GM18861 (cell line): Measurements from ENCODE around the gene KCNAB3.
"Not testable (repeated sequence)": the region's sequence is repeated elsewhere in the genome, so short reads cannot be mapped to it uniquely, and the experiment has no call there.

Experiments used
- ATAC-seq: cut with Tn5 transposase; IDR thresholded peaks from one replicate; pipeline ENCODE4 v1.9.1; 2021; ENCODE audit not compliant: unreplicated experiment

The KCNAB3 gene

DNA sequence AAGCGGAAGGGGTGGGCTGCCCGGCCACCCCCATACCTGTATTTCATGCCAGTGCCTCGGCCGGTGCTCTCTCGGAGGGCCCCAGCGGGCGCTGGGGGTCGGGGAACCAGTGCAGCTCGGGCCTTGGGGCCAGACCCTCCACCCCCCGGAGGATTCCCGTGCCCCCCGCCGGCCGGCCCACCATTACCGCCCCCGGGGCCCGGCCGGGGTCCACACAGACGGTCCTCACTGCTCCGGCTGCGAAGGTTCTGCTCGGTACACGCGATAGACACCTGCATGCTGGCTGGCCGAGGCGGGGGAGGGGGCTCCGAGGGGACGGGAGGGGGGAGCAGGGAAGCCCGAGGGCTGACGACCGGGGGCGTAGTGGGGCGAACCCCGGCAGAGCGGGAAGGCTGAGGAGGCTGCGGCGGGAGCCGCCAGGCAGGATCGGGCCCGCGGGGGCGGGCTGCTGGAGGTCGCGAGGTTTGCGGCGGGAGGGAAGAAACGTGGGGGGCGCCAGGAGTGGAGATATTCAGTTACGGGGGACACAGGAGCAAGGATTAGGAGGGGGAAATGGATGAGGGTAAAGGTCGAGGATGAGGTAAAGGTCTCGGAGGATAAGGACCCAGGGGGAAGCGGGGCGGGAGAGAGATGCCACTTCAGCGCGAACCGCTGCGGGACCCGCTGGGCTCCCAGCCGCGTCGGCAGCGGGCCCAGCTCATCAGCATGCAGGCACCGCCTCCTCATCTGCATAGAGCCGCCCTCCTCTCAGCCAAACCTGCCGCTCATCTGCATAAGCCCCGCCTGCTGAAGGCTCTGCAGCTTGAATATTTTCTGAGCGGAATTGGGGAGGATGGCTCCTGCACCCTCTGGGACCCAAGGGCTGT lies at the start of gene KCNAB3:
TSS of gene KCNAB3 (minus strand) at position 699 of the 866 bp plus-strand sequence. CDS start at position 278, 421 bp downstream.
- ATAC-seq = no peak

DNA sequence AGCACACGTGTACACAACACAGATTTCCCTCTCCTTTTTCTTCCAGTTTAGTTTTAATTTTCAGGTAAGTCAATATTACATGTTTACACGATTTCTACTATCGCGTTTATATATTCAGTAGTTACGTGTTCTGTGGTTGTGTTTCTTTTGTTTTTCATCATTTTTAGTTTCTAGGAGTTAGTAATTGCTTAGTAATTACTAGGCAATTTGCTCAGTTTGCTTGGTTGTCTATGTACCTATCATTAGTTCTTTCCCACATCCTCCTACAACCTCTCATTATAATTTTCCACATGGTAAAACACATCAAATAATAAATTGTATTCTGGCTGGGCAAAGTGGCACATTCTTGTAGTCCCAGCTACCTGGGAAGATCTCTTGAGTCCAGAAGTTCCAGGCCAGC lies 48.1 kb upstream of the KCNAB3 start:
- no peak for ATAC-seq

DNA sequence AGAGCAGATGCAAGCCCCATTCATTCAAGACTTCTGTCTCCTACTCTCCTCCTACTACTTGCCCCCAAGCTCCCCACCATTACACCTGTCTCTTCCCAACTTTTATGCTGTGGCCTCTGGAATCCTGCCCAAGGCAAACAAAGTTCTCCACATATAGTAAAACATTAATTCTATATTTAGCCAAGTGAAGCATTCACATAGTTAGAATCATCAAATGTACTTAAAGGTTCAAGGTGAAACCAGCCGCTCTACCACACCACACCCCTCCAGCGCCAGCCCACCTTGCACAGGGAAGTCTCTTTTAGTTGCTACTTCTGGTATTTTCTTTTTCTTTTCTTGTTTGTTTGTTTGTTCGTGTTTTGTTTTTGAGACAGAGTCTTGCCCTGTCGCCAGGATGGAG lies 47.4 kb upstream of the KCNAB3 start:
- ATAC-seq = no peak

DNA sequence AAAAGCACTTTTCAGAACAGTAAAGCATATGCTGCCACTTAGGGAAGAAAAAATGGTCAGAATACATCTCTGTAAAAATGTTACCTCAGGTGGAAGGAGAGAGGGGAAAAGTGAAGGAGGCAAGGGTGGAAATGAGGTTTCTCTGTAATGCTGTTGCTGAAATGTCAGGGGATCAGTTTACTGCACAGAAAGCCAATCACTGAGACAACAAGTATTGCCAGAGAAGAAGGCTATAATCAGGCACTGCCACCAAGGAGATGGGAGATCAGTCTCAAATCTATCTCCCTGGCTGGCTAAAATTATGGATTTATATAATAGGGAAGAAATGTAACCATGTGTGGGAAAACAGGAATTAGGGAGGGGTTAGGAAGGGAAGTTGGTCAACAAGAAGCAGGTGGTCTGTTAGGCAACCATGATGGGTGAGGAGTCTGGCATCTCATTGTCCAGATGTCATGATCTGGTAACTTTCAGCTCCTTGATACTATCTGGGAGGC lies 45.0 kb upstream of the KCNAB3 start:
- ATAC-seq = no peak

DNA sequence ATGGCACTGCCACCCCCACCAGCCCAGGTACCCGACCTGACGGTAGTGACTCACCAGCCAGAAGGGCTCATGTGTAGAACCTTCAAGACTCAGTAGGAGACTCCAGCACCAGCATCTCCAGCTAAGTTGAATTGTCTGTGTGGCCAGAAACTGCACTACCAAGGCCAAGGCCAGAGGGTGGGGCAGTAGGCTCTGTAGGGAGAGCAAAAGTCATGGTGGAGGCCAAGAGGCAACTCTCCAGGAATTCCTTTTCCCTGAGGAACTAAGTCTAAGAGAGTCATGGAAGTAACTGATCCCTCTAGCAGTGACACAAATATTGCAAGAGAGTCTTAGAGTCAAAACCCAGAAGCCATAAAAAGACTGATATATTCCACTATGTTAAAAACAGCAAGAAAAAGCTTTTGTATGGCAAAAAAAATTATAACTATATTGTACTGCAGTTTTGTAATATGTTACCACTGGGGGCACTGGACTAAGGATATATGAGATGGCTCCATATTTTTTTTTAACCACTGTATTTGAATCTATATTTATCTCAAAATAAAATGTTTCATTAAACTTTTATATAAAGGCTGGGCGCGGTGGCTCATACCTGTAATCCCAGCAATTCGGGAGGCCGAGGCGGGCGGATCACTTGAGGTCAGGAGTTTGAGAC lies 42.6 kb upstream of the KCNAB3 start:
- ATAC-seq = no peak

DNA sequence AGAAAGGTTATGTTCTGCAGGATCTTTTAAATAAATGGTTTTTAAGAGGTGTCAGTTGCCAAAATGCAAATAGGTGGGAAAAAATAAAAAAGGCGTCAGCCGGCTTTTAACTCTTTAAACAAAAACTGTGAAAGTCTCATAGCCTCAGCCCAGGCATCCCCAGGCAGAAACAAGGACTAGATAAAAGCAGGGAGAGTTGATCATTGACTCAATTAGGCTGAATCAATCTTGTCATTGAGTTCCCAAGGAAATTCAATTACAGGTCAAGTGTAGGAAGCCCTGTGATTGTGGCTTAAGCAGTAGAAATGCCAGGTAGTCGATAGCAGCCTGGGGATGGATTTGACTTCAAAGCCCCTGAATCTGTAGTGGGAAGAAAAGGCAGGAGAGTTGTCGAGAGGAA lies 42.0 kb upstream of the KCNAB3 start:
- ATAC-seq = no peak

DNA sequence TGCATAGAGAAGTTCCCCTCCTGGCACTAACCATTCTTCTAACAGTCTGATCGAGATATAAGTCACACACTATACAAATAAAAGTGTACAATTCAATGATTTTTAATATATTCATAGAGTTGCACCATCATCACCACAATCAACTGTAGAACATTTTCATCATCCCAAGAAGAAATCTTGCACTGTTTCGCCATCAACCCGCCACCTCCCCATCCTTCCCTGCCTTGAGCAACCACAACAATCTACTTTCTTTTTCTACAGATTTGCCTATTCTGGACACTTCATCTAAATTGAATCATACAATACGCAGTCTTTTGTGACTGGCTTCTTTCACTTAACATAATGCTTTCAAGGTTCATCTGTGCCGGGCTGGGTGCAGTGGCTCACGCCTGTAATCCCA lies 39.8 kb upstream of the KCNAB3 start:
- ATAC-seq = no peak

DNA sequence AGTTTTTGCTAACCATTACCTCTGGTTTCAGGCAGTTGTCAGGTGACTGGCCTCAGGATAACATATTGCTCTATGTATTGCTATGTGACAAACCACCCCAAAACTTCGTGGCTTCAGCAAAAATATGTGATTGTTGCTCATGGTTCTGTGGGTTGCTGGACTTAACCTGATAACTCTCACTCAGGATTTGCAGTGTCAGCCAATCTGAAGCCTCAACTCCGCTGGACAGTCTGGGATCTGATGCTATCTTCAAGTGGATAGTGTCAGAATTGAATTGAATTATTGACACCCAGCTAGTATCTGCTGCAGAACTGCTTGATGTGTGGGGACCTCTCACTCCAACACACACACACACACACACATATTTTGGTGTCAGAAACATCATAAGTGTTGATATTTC lies 38.1 kb upstream of the KCNAB3 start:
- ATAC-seq = no peak

DNA sequence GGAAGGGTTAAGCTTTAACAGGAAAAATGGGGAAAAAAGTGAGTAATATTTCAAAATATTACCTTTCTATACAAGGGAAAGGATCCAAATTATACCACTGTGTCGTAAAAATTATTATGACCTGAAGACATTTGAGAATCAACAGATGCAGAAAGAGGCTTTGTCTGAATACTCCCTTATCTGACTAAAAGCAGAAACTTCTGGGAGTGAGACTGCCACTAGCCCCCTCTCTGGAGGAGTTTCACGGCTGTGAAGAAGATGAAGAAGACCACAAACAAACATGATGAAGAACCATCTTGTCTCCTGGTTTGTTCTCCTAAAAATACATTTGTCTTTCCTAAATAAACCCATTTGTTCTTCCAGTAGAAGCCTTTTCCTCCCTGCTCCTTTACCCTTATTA lies 31.8 kb upstream of the KCNAB3 start:
- no peak for ATAC-seq

DNA sequence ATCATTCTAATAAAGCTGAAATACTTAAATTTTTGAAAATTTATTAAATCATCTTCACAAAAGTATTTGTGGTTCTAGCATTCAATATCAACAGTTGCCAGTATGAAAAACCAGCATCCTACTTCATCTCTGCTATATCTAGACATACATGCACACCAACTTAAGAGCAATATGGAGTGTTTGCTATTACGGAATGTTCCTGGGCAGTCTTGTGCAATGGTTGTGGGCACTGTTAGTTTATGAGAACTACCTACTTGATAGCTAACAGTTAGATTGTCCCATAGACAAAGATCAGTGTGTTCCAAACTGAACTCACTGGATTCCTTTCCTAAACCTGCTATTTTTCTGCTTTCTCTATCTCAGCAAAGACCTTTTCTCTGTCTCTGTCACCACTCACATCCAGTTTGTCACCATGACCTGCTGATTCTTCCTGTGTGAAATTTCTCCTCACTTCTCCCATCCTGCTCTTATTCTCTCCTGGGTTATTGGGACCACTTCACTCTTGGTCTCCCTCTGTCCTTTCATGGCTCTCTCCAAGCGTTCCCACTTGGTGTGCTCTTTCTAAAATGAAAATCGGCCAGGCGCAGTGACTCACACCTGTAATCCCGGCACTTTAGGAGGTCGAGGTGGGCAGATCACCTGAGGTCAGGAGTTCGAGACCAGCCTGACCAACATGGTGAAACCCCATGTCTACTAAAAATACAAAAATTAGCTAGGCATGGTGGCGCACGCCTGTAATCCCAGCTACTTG lies 30.0 kb upstream of the KCNAB3 start:
- no peak for ATAC-seq

DNA sequence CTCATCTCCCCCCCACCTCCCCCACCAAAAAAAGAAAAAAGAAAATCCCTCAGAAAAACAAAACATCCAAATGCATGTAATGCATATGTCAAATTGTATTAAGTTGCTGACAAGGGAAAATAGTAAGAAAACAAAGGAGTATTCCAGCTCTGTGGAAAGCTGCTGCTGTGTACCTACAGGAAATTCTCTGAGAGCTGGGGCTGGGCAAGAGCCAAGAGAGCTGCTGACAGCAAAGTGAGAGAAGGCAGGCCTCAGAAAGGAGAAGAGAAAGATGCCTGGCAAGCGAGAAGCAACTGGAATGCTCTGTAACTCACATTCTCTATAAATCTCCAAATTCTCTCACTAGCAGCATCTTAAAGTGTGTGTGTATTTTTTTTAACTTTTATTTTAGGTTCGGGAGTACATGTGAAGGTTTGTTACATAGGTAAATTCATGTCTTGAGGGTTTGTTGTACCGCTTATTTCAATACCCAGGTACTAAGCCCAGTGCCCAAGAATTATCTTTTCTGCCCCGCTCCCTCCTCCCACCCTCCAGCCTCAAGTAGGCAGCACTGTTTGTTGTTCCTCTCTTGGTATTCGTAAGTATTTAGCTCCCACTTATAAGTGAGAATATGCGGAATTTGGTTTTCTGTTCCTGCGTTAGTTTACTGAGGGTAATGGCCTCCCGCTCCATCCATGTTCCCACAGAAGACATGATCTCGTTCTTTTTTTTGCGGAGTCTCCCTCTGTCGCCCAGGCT lies 26.7 kb upstream of the KCNAB3 start:
- ATAC-seq = no peak

DNA sequence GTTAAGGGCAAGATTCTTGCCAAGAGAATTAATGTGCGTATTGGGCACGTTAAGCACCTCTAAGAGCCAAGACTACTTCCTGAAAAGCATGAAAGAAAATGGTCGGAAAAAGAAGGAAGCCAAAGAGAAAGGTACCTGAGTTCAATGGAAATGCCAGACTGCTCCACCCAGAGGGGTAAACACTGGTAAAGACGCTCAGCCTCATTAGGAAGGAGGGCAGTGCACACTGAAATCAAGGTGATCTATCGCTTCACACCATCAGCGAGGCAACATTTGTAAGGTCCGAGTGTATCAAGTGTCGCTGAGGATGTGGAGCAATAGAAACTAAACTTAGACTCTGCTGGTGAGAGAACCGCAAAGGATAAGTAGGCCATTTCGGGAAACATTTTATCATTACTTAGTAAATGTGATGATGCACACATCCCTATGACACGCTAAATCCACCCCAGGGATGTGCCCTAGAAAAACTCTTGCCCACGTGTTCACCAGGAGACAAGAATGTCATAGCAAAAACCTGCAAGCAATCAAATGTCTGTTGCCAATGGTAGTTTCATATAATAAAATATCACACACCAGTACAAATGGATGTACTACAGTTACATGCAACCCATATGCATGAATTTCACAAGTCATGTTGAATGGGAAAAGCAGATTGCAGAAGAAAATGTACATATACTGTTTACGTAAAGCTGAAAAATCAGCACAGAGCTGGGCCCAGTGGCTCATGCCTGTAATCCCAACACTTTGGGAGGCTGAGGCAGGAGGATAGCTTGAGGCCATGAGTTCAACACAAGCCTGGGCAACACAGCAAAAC lies 26.0 kb upstream of the KCNAB3 start:
- no peak for ATAC-seq

DNA sequence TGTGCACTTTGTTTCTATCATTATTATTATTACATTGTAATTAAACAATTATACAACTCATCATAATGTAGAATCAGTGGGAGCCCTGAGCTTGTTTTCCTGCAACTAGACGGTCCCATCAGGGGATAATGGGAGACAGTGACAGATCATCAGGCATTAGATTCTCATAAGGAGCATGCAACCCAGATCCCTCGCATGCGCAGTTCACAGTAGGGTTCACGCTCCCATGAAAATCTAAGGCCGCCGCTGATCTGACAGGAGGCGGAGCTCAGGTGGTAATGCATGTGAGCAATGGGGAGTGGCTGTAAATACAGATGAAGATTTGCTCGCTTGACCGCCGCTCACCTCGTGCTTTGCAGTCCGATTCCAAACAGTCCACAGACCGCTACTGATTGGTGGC lies 23.6 kb upstream of the KCNAB3 start:
- ATAC-seq = not testable (repeated sequence)

DNA sequence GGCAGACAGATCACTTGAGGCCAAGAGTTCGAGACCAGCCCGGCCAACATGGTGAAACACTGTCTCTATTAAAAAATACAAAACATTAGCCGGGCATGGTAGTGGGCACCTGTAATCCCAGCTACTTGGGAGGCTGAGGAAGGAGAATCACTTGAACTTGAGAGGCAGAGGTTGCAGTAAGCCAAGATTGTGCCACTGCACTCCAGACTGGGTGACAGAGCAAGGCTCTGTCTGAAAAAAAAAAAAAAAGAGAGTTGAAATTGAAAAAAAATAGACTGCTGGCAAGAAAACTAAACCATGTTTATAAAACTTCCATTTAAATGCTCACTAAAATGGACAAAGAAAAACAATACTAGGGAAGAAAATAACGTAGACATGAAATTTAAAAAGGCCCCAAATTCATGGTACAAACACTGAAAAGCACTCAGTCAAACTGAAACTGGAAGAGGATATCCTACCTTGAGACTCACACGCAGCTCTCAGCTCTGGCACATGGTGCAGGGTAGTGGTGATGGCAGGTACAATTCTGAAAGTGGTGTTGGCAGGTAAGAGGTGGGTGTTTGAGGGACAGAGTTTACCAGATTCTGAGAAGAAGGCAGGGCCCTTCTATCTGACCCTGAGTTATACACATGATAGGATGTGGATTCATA lies 21.6 kb upstream of the KCNAB3 start:
- peak; percentile 77 for ATAC-seq

DNA sequence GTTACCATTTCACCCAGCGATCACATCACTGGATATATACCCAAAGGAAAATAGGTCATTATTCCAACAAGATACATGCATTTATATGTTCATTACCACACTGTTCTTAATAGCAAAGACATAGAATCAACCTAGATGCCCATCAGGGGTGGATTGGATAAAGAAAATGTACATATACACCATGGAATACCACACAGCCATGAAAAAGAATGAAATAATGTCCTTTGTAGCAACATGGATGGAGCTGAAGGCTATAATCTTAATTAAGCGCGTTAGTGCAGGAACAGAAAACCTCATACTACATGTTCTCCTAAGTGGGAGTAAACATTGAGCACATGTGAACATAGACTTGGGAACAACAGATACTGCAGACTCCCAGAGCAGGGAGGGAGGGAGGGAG lies 20.9 kb upstream of the KCNAB3 start:
- ATAC-seq = no peak

DNA sequence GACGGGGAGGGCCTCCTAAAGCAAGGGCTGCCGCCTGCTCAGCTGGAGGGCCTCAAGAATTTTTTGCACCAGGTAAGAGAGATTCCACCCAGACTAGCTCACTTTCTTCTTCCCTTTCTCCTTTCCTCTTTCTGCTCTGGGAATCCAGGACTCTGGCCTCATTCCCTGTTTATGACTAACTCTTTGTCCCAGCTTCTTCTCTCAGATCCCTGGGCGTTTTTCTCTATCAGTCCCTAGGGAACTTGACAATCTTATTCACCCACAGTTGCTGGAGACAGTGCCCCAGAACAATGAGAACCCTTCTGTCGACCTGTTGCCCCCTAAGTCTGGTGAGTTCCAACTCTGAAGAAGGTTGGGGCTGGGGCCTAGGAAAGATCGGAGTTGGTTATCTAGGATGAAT lies 18.0 kb upstream of the KCNAB3 start:
- ATAC-seq = no peak

DNA sequence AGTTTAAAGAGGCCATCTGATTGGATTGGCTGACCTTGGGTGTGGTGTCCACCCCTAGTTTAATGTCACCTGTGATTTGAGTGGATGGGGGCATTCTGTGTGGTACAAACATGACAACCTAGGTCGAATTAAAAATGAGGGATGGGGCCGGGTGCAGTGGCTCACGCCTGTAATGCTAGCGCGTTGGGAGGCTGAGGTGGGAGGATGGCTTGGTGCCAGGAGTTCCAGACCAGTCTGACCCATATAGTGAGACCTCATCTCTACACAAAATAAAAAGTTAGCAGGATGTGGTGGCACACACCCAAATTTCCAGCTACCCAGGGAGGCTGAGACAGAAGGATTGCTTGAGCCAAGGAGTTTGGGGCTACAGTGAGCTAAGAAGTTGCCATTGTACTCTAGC lies 16.8 kb upstream of the KCNAB3 start:
- no peak for ATAC-seq

DNA sequence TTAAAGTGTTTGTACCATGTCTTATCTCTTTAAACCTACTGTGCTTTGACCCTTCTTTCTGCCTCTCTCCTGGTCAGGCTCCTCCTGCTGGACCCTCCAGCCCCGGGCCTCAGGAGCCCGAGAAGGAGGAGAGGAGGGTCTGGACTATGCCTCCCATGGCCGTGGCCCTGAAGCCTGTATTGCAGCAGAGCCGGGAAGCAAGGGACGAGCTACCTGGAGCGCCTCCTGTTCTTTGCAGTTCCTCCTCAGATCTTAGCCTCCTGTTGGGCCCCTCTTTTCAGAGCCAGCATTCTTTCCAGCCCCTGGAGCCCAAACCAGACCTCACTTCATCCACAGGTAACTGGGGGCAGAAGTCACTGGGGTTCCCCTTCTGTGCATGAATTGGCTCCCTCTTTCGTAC lies 16.0 kb upstream of the KCNAB3 start:
- no peak for ATAC-seq

DNA sequence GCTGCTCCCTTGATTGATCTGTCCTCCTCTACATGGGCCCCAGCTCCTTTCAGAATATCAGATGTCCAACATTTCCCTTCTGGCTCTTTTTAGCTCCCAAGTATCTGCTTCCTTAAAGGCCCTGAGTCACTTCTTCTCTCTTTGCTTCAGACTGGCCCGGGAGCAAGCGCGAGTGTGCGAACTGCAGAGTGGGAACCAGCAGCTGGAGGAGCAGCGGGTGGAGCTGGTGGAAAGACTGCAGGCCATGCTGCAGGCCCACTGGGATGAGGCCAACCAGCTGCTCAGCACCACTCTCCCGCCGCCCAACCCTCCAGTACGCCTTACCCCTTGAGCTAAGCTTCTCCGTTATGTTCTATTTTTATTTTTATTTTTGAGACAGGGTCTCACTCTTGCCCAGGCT lies 14.7 kb upstream of the KCNAB3 start:
- no peak for ATAC-seq

DNA sequence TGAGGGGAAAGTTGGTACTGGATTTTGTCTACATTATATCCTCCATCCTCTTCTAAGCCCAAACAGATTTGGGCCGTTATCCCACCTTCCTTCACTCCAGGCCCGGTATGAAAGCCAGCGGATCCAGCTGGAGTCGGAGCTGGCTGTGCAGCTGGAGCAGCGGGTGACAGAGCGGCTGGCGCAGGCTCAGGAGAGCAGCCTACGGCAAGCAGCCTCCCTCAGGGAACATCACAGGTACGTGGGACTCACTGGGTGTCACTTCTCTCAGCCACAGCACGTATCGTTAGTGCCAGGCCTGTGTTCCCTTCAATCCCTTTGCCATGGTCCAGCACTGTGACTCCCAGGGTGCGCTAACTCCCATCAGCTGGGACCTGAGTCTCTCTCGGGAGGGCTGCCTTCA lies 13.6 kb upstream of the KCNAB3 start:
- no peak for ATAC-seq
